IPS DF 4.7 (cell line): Measurements from ENCODE around the gene SHMT1.

Source experiments
- DNase-seq: peaks from one replicate; pipeline ENCODE4 v3.0.0-alpha.2; 2013; ENCODE audit warnings: low spot score; ENCODE audit errors: extremely low read depth

Gene SHMT1

DNA sequence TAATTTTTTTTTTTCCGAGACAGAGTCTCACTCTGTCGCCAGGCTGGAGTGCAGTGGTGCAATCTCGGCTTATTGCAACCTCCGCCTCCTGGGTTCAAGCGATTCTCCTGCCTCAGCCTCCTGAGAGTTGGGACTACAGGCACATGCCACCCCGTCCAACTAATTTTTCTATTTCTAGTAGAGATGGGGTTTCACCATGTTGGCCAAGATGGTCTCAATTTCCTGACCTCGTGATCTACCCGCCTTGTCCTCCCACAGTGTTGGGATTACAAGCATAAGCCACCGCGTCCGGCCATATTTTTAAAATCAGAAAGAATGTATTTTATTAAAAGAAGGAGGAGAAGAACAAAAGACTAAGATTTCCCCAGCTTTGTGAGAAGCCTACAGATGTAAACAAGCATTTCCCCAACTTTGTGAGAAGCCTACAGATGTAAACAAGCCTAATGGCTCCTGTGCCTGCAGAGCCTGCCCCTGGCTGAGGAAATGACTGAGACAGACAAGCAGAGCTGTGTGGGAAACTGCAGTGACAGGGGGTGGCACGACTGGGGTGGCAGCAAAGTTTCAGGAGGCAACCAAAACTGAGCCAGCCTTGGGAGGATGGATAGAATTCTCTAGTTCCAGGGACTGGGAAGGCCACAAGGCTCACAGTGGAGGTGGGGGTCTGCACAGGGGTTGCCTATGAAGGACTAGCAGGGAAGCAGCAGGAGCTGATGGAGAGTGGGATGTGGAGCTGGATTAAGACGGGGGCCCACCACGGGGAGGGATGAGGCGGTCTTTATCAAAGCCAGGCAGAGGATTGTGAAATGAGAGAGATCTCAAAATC lies 71.4 kb downstream of the SHMT1 start:
- no peak for DNase-seq

DNA sequence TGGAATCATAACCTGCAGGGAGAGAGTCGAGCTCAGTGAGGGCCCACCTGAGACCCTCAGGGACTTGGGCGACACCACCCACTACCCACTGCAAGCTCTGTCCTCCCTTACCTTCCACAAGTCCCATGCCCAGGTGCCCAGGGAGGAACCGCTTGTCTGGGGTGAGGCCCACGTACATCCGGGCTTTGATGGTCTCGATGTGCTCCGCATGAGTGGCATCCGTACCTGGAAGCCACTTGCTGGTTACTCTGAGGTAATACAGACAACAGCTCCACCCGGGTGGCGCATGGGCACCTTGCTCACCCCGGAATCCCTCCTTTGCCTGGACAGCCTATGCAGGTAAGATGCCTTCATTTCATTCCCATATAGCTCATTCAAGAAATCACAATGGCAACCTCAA lies 78.1 kb downstream of the SHMT1 start:
- no peak for DNase-seq

DNA sequence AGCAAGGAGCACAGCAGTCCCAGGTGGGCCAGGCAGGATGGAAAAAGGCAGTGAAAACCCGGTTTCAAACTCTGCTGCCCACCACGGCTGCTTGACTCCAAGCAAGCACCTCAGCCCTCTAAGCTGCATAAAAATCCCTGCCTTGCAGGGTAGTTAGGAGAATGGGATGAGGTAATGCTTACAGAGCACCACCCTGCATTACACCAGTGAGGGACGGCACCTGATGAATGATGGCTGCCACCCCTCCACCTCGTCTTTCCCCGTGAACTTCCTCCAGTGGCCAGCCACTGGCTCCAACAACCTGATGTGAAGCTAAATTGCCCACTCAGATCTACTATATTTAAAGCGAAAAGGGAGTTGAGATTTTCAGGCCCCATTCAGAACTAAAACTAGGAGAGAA lies 81.6 kb downstream of the SHMT1 start:
- no peak for DNase-seq

DNA sequence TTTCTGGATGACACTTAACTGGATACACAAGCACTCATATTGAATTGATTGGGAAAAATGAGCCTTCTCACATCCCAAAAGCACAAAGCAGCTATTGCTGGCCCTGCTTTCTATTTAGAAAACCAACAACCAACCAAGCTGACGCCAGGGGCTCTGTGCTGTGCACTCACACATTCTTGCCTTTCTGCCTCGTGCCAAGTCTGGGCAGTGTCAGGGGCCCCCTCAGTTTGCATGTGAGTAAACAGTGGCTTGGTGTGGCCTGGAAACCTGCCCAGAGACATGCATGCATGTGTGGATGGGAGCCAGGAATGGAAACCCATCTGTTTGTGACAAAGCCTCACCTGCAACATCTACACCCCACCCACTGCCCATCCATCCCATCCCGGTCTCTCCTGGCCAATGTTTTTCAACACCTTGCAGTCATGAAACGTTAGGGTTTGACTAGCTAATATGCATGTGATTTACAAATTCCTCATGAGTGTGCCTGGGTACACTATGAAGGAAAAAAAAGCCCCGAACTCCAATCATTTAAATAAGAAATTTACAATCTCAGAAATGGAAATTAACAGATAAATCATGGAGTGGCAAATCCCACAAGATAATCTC lies 82.5 kb downstream of the SHMT1 start:
- DNase-seq: no peak

DNA sequence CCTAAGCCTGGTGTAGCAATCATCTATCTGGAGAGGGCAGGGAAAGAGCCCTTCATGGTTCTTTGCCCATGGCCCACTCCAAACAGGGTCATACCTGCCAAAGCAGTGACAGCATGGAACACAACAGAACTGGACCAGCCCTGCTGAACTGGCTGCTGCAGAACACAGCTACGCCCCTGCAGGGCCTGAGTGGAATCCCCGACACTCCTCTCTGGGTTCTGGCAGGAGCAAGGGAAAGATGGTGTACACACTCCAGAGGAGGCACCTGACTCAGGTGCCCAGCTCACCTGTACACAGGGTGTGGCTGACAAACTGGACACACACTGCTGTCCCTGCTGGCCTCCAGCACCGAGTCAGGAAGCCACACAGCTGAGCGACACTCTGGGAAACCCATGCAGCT lies 83.1 kb downstream of the SHMT1 start:
- DNase-seq: no peak

DNA sequence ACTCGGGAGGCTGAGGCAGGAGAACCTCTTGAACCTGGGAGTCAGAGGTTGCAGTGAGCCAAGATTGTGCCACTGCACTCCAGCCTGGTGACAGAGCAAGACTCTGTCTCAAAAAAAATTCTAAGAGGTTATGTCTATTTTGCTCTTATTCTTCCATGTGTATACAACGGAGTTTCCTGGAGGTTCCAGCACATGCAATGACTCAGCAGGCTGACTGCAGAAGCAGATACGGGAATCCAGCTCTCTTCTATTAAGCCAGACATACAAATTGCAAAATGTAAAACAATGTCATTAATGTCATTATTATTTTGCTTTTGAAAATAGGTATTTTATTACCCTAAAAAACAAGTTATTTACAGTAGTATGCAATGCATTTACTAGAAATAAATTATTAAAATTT lies 84.5 kb downstream of the SHMT1 start:
- DNase-seq: no peak
